Endothelial cell of umbilical vein (primary cell): Measurements from ENCODE around the gene EVI2B. TPM values are rescaled to one million over a fixed set of nuclear protein-coding genes. Genes with fewer than 3 reads are reported as not detected.

Source experiments
- Bru-seq: library from RNA; stranded (reverse); fragments of 400-500 nt; gene quantifications from one replicate; lab custom pipeline; 2021; lab: Mats Ljungman, UMichigan
- BruChase-seq, 2 experiments: library from RNA; stranded (reverse); fragments of 400-500 nt; gene quantifications; one replicate each; lab custom pipeline; 2021; lab: Mats Ljungman, UMichigan
- BruUV-seq: library from RNA; stranded (reverse); fragments of 400-500 nt; replicated peaks from 2 replicates; lab custom pipeline; 2021; lab: Mats Ljungman, UMichigan
- CTCF ChIA-PET: fragments of 300-600, 350-600 bp; sonication (Branson Sonifier 250); formaldehyde crosslinking; loops from one replicate; lab custom pipeline; 2021; ENCODE audit warnings: antibody characterized with exemption, inconsistent platforms; lab: Charles Lee
- POLR2A ChIA-PET: fragments of 300-600, 350-600 bp; sonication (Branson Sonifier 250); formaldehyde crosslinking; loops from one replicate; lab custom pipeline; 2021; ENCODE audit warnings: antibody characterized with exemption, inconsistent platforms; lab: Charles Lee
- DNase-seq: peaks from one replicate; pipeline ENCODE4 v3.0.0-alpha.2; 2011; ENCODE audit warnings: low read depth, low spot score
- FAIRE-seq: peaks from 2 replicates; lab custom pipeline; 2011; peaks lifted over from hg19 to GRCh38; lab: Jason Lieb, UNC
- H2AFZ ChIP-seq: 2 replicates; pipeline ENCODE4 v1.6.0; 2012; ENCODE audit warnings: low read depth, low read length, control low read depth, inconsistent platforms
- H3K27ac ChIP-seq: 2 replicates; pipeline ENCODE4 v1.5.1; 2011; ENCODE audit warnings: low read depth, mild to moderate bottlenecking, control low read depth, low read length, moderate library complexity; ENCODE audit not compliant: insufficient read depth
- H3K27me3 ChIP-seq, 2 experiments: 2 replicates each; pipeline versions ENCODE4 v1.6.0 to v1.6.1; 2011; ENCODE audit warnings: low read length in 2 of 2, mixed read lengths in 1 of 2; ENCODE audit not compliant: control insufficient read depth in 2 of 2, insufficient read depth in 2 of 2
- H3K36me3 ChIP-seq, 2 experiments: 2 replicates in 1 of 2; 3 replicates in 1 of 2; pipeline ENCODE4 v1.5.1; 2011; ENCODE audit warnings: low read length in 2 of 2, mild to moderate bottlenecking in 1 of 2, moderate library complexity in 1 of 2; ENCODE audit not compliant: control insufficient read depth in 2 of 2, insufficient read depth in 2 of 2; ENCODE audit errors: extremely low read depth in 1 of 2
- H3K4me1 ChIP-seq: 3 replicates; pipeline ENCODE4 v1.5.1; 2011; ENCODE audit warnings: mild to moderate bottlenecking, low read length; ENCODE audit not compliant: control insufficient read depth, insufficient read depth; ENCODE audit errors: extremely low read depth
- H3K4me2 ChIP-seq: 2 replicates; pipeline ENCODE4 v1.6.1; 2011; ENCODE audit warnings: low read length, control low read depth, mixed read lengths; ENCODE audit not compliant: insufficient read depth
- H3K4me3 ChIP-seq, 3 experiments: fragments of 200-600 bp in 1 of 3; sonication (generic), shearing (Covaris generic) in 1 of 3; replicated peaks in 1 of 3; 2 replicates each; pipeline ENCODE4 v1.5.1; 2011 to 2016; ENCODE audit warnings: control low read depth in 3 of 3, low read length in 3 of 3, mild to moderate bottlenecking in 2 of 3, inconsistent platforms in 1 of 3, low read depth in 1 of 3, moderate library complexity in 1 of 3; ENCODE audit not compliant: insufficient read depth in 1 of 3
- H3K79me2 ChIP-seq: 2 replicates; pipeline ENCODE4 v1.6.0; 2012; ENCODE audit warnings: low read length, inconsistent platforms; ENCODE audit not compliant: control insufficient read depth, insufficient read depth
- H3K9ac ChIP-seq: replicated peaks from 2 replicates; pipeline ENCODE3; 2011; ENCODE audit warnings: low read length, control low read depth; ENCODE audit not compliant: insufficient read depth; ENCODE audit errors: extremely low read depth
- H3K9me1 ChIP-seq: replicated peaks from 3 replicates; pipeline ENCODE4 v1.6.0; 2011; ENCODE audit warnings: mild to moderate bottlenecking, low read length; ENCODE audit not compliant: control insufficient read depth, insufficient read depth; ENCODE audit errors: extremely low read depth
- H3K9me3 ChIP-seq: replicated peaks from 2 replicates; pipeline ENCODE4 v1.5.1; 2012; ENCODE audit warnings: low read length, inconsistent platforms; ENCODE audit not compliant: control insufficient read depth, insufficient read depth
- H4K20me1 ChIP-seq: replicated peaks from 2 replicates; pipeline ENCODE3; 2011; ENCODE audit warnings: mild to moderate bottlenecking, low read length; ENCODE audit not compliant: control insufficient read depth, insufficient read depth; ENCODE audit errors: extremely low read depth
- CTCF ChIP-seq, 2 donors: IDR thresholded peaks; 1 replicate in 1 of 2; 2 replicates in 1 of 2; pipeline ENCODE4 v1.5.1; 2011; ENCODE audit warnings: low read length in 2 of 2, mild to moderate bottlenecking in 2 of 2, moderate library complexity in 2 of 2, control low read depth in 1 of 2, inconsistent platforms in 1 of 2, low read depth in 1 of 2; ENCODE audit not compliant: insufficient read depth in 1 of 2; ENCODE audit errors: extremely low read depth in 1 of 2
- EZH2 ChIP-seq: IDR thresholded peaks from 2 replicates; pipeline ENCODE4 v1.6.1; 2012; ENCODE audit warnings: borderline replicate concordance, low read depth, mild to moderate bottlenecking, moderate library complexity, low read length, inconsistent platforms; ENCODE audit not compliant: severe bottlenecking
- FOS ChIP-seq: IDR thresholded peaks from 2 replicates; pipeline ENCODE4 v1.6.1; 2011; ENCODE audit warnings: mild to moderate bottlenecking, low read length, moderate library complexity, borderline replicate concordance; ENCODE audit not compliant: insufficient read depth
- GATA2 ChIP-seq: IDR thresholded peaks from 2 replicates; pipeline ENCODE4 v1.7.0; 2011; ENCODE audit warnings: low read depth, mild to moderate bottlenecking, moderate library complexity, mixed read lengths, low read length; ENCODE audit not compliant: insufficient read length, insufficient read depth
- JUN ChIP-seq: IDR thresholded peaks from 2 replicates; pipeline ENCODE4 v1.6.1; 2011; ENCODE audit warnings: borderline replicate concordance, low read depth; ENCODE audit not compliant: insufficient read length, insufficient read depth
- MAX ChIP-seq: IDR thresholded peaks from 2 replicates; pipeline ENCODE4 v1.6.1; 2011; ENCODE audit not compliant: insufficient read depth, insufficient read length
- MYC ChIP-seq: IDR thresholded peaks from one replicate; pipeline ENCODE4 v1.6.1; 2011; ENCODE audit warnings: mild to moderate bottlenecking, low read depth, low read length
- POLR2A ChIP-seq: IDR thresholded peaks from 2 replicates; pipeline ENCODE4 v1.6.1; 2012; ENCODE audit warnings: low read depth, mild to moderate bottlenecking, control low read depth, low read length
- POLR2AphosphoS5 ChIP-seq: IDR thresholded peaks from 2 replicates; pipeline ENCODE4 v1.6.1; 2012; ENCODE audit warnings: low read depth, mild to moderate bottlenecking, control low read depth, low read length, moderate library complexity; ENCODE audit not compliant: insufficient read depth
- dilution Hi-C: fragments of 300-500 bp; cut with MboI; formaldehyde crosslinking; loops from one replicate; pipeline ENCODE4 v1.15.0; 2019; ENCODE audit warnings: low sequenced_read_pairs; ENCODE audit not compliant: extremely low pct_ligation_motif_present
- intact Hi-C: fragments of 100-400 bp; cut with micrococcal nuclease; formaldehyde crosslinking; loops from one replicate; pipeline ENCODE4 v1.10.0; 2022
- long read RNA-seq: library from polyadenylated mRNA; stranded (forward); transcript quantifications from one replicate; pipeline ENCODE4 v2.0.0, GENCODE V29; 2021
- polyA minus RNA-seq, 3 experiments: library from RNA; depleted of rRNA, polyadenylated mRNA; stranded (reverse); fragments of >200 nt; gene quantifications; 1 replicate in 1 of 3; 2 replicates in 2 of 3; pipeline ENCODE4 v1.2.3, GENCODE V29; 2011
- polyA plus RNA-seq, 4 experiments: library from polyadenylated mRNA; depleted of rRNA in 3 of 4; stranded (reverse) in 3 of 4; unstranded in 1 of 4; fragments of >200 nt; gene quantifications; 2 replicates each; pipeline versions ENCODE4 v1.2.1 to v1.2.3, GENCODE V29; 2011 to 2012; ENCODE audit warnings: missing spikeins in 1 of 4
- total RNA-seq: library from RNA; stranded (reverse); gene quantifications from 2 replicates; pipeline ENCODE4 v1.2.3, GENCODE V29; 2021

The EVI2B gene, protein sequence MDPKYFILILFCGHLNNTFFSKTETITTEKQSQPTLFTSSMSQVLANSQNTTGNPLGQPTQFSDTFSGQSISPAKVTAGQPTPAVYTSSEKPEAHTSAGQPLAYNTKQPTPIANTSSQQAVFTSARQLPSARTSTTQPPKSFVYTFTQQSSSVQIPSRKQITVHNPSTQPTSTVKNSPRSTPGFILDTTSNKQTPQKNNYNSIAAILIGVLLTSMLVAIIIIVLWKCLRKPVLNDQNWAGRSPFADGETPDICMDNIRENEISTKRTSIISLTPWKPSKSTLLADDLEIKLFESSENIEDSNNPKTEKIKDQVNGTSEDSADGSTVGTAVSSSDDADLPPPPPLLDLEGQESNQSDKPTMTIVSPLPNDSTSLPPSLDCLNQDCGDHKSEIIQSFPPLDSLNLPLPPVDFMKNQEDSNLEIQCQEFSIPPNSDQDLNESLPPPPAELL
- total RNA-seq, result 1.7 and 2.3 TPM in 2 replicates
- 1.8 and 1.9 TPM in 2 replicates for polyA plus RNA-seq
- polyA plus RNA-seq (2011; cell fraction: cytosol; rRNA removed), result 2.2 and 3.0 TPM in 2 replicates
- 0.55 and 1.4 TPM in 2 replicates for polyA plus RNA-seq (2011; cell fraction: nucleus; rRNA removed)
- 1.2 and 2.5 TPM in 2 replicates for polyA plus RNA-seq (2012)
- polyA minus RNA-seq, result 1.6 and 2.2 TPM in 2 replicates
- not detected for polyA minus RNA-seq (2011; cell fraction: cytosol; rRNA and poly(A)+ RNA removed)
- polyA minus RNA-seq (2011; cell fraction: nucleus; rRNA and poly(A)+ RNA removed), result 0.24 and 1.2 TPM in 2 replicates
- percentile 55 among the genes with signal in this experiment for Bru-seq, nascent RNA
- BruChase-seq, experiment 1, labeled RNA remaining after a 6-hour chase, result percentile 82 among the genes with signal in this experiment
- percentile 75 among the genes with signal in this experiment for BruChase-seq, experiment 2, labeled RNA remaining after a 2-hour chase
- long read RNA-seq, partial matches to known transcripts, result 0 of 2 reads
- long read RNA-seq, other reads (novel, unspliced or antisense), result 0 of 2 reads

- Histone ChIP-seq H4K20me1 (no peaks in the 10 kb centered on the region), H3K9me1 (no peaks in the 10 kb centered on the region), H2AFZ (no peak within 1 kb of the TSS), H3K9ac (peak within 1 kb of the TSS; percentile 47), H3K36me3 (no peaks in the 10 kb centered on the region), H3K27me3 (no peaks in the 10 kb centered on the region), H3K4me3 (peak within 1 kb of the TSS in 1 of 3 experiments; percentile 54), H3K9me3 (no peaks in the 10 kb centered on the region), H3K79me2 (peaks cover 5% of the 10 kb centered on the region), H3K4me1 (peaks cover 21% of the 10 kb centered on the region), H3K27ac (peak within 1 kb of the TSS; percentile 47), H3K4me2 (peak within 1 kb of the TSS; percentile 93)
- dilution Hi-C loops (no loop called here), intact Hi-C loops (loop anchor here (5.0 kb wide), 1 partner anchor 47 kb away; no protein-coding TSS in a partner anchor)
- DNase-seq (peak; percentile 78), FAIRE-seq (peak; percentile 85)
- ChIA-PET CTCF (interaction anchor here (1.0 to 1.8 kb wide), 6 partner anchors 11 to 76 kb away, joined by 3 to 7 read pairs (median 5); no protein-coding TSS in a partner anchor), POLR2A (no interaction called here)
- no TSS peak for BruUV-seq
- TF ChIP-seq POLR2AphosphoS5 (peak; percentile 22), GATA2 (no peak), CTCF (IDR thresholded peaks at IDR 0.05; ENCODE audit: extremely low read depth in 1 of 2, insufficient read depth in 1 of 2, low read depth in 1 of 2, low read length in 2 of 2) (no peak), MAX (no peak), JUN (peak; percentile 76), EZH2 (no peak), MYC (no peak), POLR2A (no peak), FOS (peak; percentile 83)
These were observed at the start of gene EVI2B for GRCh38 chr17:31313982-31314781. TSS of gene EVI2B (minus strand) at chr17:31314054. CDS start at chr17:31305609, 8,445 bp downstream.
